GM12878 (cell line): Measurements from ENCODE around the gene LRTM2. TPM values are rescaled to one million over a fixed set of nuclear protein-coding genes. Genes with fewer than 3 reads are reported as not detected.

Experiments used
- ATAC-seq: fragments of 200-7000 bp; cut with Tn5 transposase; 3 replicates; pipeline ENCODE4 v1.9.1; 2020; ENCODE audit warnings: mild to moderate bottlenecking, moderate library complexity
- BruUV-seq: library from RNA; stranded (reverse); fragments of 400-500 nt; replicated peaks from 2 replicates; lab custom pipeline; 2021; lab: Mats Ljungman, UMichigan
- CTCF ChIA-PET: fragments of 300-600 bp; sonication (Branson Sonifier 250); formaldehyde crosslinking; extraction: SDS; loops from one replicate; lab custom pipeline; 2021; ENCODE audit warnings: inconsistent platforms; lab: Yijun Ruan, JAX
- POLR2A ChIA-PET: fragments of 350-600 bp; formaldehyde crosslinking; extraction: SDS; loops from one replicate; lab custom pipeline; 2021; ENCODE audit warnings: inconsistent platforms; lab: Charles Lee
- RAD21 ChIA-PET: fragments of 300-600 bp; sonication (Branson Sonifier 250); formaldehyde crosslinking; loops from one replicate; lab custom pipeline; 2023; ENCODE audit warnings: antibody characterized with exemption; ENCODE audit not compliant: unreplicated experiment; lab: Charles Lee
- SMC1A ChIA-PET: fragments of 300-600 bp; sonication (Branson Sonifier 250); formaldehyde crosslinking; loops from one replicate; lab custom pipeline; 2023; ENCODE audit not compliant: unreplicated experiment, uncharacterized antibody; lab: Charles Lee
- DNase-seq: peaks from one replicate; pipeline ENCODE4 v3.0.0-alpha.2; 2011; ENCODE audit warnings: low read depth, low spot score
- FAIRE-seq: peaks from 3 replicates; lab custom pipeline; 2011; peaks lifted over from hg19 to GRCh38; lab: Jason Lieb, UNC
- H2AFZ ChIP-seq: 2 replicates; pipeline ENCODE4 v1.6.0; 2011; ENCODE audit warnings: low read depth, low read length, control low read depth; ENCODE audit not compliant: control insufficient read depth
- H3K27ac ChIP-seq: 2 replicates; pipeline ENCODE4 v1.5.1; 2011; ENCODE audit warnings: control low read depth; ENCODE audit not compliant: control insufficient read depth, insufficient read depth
- H3K27me3 ChIP-seq, 2 experiments: replicated peaks in 1 of 2; 2 replicates each; pipeline versions ENCODE4 v1.6.0 to v1.6.1; 2011; ENCODE audit warnings: low read length in 1 of 2; ENCODE audit not compliant: control insufficient read depth in 2 of 2, insufficient read depth in 2 of 2
- H3K36me3 ChIP-seq, 2 experiments: 2 replicates each; pipeline ENCODE4 v1.5.1; 2011; ENCODE audit warnings: low read length in 1 of 2; ENCODE audit not compliant: control insufficient read depth in 2 of 2, insufficient read depth in 2 of 2
- H3K4me1 ChIP-seq: 2 replicates; pipeline ENCODE4 v1.6.1; 2011; ENCODE audit warnings: mild to moderate bottlenecking, low read length, moderate library complexity, mixed read lengths; ENCODE audit not compliant: control insufficient read depth, insufficient read depth
- H3K4me2 ChIP-seq: 2 replicates; pipeline ENCODE4 v1.6.0; 2011; ENCODE audit warnings: control low read depth; ENCODE audit not compliant: control insufficient read depth, insufficient read depth
- H3K4me3 ChIP-seq: fragments of 200-600 bp; sonication (generic); 2 replicates; pipeline ENCODE4 v1.5.1; 2016
- H3K79me2 ChIP-seq: 2 replicates; pipeline ENCODE4 v1.6.0; 2011; ENCODE audit warnings: low read length; ENCODE audit not compliant: control insufficient read depth, insufficient read depth
- H3K9ac ChIP-seq: 2 replicates; pipeline ENCODE4 v1.8.0; 2011; ENCODE audit warnings: low read length, control low read depth, mixed read lengths; ENCODE audit not compliant: control insufficient read depth, insufficient read depth
- H3K9me3 ChIP-seq: replicated peaks from 3 replicates; pipeline ENCODE4 v1.5.1; 2011; ENCODE audit warnings: mild to moderate bottlenecking, low read length; ENCODE audit not compliant: control insufficient read depth, insufficient read depth
- H4K20me1 ChIP-seq: 2 replicates; pipeline ENCODE4 v1.6.0; 2011; ENCODE audit not compliant: control insufficient read depth, insufficient read depth
- FOS ChIP-seq: IDR thresholded peaks from 3 replicates; pipeline ENCODE4 v1.6.1; 2011; ENCODE audit warnings: borderline replicate concordance; ENCODE audit not compliant: insufficient read length; ENCODE audit errors: extremely low read depth
- MTA2 ChIP-seq: fragments of 450-650 bp; IDR thresholded peaks from 2 replicates; pipeline ENCODE4 v1.6.1; 2016; ENCODE audit warnings: low read depth, mild to moderate bottlenecking, moderate library complexity
- NBN ChIP-seq: fragments of 450-650 bp; IDR thresholded peaks from 2 replicates; pipeline ENCODE4 v1.6.1; 2016
- NFYB ChIP-seq: IDR thresholded peaks from 2 replicates; pipeline ENCODE4 v1.6.1; 2011; ENCODE audit warnings: low read depth, mild to moderate bottlenecking, low read length, improper control_type of control experiment, moderate library complexity; ENCODE audit not compliant: insufficient read depth
- RAD51 ChIP-seq: fragments of 450-650 bp; IDR thresholded peaks from 2 replicates; pipeline ENCODE4 v1.6.1; 2016; ENCODE audit warnings: moderate library complexity, mild to moderate bottlenecking, inconsistent platforms
- SIN3A ChIP-seq: IDR thresholded peaks from 2 replicates; pipeline ENCODE4 v1.6.1; 2012; ENCODE audit warnings: low read depth, low read length, improper control_type of control experiment
- SMC3 ChIP-seq: IDR thresholded peaks from 2 replicates; pipeline ENCODE4 v1.6.1; 2011; ENCODE audit warnings: low read length, improper control_type of control experiment, borderline replicate concordance
- SP1 ChIP-seq: IDR thresholded peaks from one replicate; pipeline ENCODE4 v1.6.1; 2011; ENCODE audit warnings: low read depth, low read length
- WGBS: methylation state at CpG from one replicate; pipeline ENCODE4 v1.1.6; 2016; ENCODE audit warnings: low lambda C conversion rate; ENCODE audit not compliant: insufficient replicate concordance, insufficient coverage; ENCODE audit errors: missing lambda C conversion rate; 5-methylcytosine and 5-hydroxymethylcytosine counted together
- in situ Hi-C: fragments of 300-500 bp; cut with MboI; formaldehyde crosslinking; loops from 9 replicates; pipeline ENCODE4 v1.14.3; 2018; ENCODE audit warnings: mixed read lengths
- intact Hi-C: fragments of 100-400 bp; cut with micrococcal nuclease; formaldehyde crosslinking; loops from one replicate; pipeline ENCODE4 v1.14.2; 2022; ENCODE audit not compliant: unreplicated experiment
- polyA plus RNA-seq, 11 experiments: library from polyadenylated mRNA; depleted of rRNA in 4 of 11; unstranded in 6 of 11; stranded (reverse) in 5 of 11; fragments of >200 nt; fragmentation: Nextera tagmentation in 4 of 11; fragmentation: Illumina TruSeq in 1 of 11; extraction: Ambion mirVana in 4 of 11; extraction: Trizol in 1 of 11; gene quantifications; 1 replicate in 1 of 11; 2 replicates in 10 of 11; pipeline versions ENCODE4 v1.2.1 to v1.2.3, GENCODE V29; 2011 to 2016; ENCODE audit warnings: inconsistent platforms in 2 of 11, missing spikeins in 2 of 11, low read depth in 1 of 11
- total RNA-seq, 4 experiments: library from RNA; depleted of rRNA in 3 of 4; stranded (reverse); fragments of >200 nt in 3 of 4; fragmentation: Illumina TruSeq in 1 of 4; extraction: Trizol in 1 of 4; gene quantifications; 2 replicates each; pipeline versions ENCODE4 v1.2.1 to v1.2.3, GENCODE V29; 2013 to 2021
- TF ChIP-seq, protein P1 (sequence below): fragments of 450-650 bp; formaldehyde crosslinking; IDR thresholded peaks from 2 replicates; pipeline ENCODE4 v1.4.0; 2022; ENCODE audit warnings: mild to moderate bottlenecking, moderate library complexity
- TF ChIP-seq, protein P2 (sequence below): IDR thresholded peaks from 2 replicates; pipeline ENCODE4 v1.6.1; 2011; ENCODE audit warnings: mild to moderate bottlenecking, low read depth, low read length, moderate library complexity; ENCODE audit not compliant: insufficient replicate concordance

Gene LRTM2
- total and polyA plus RNA-seq, 10 of the 15 experiments (the other 5 are each of a cell fraction or from before 2014, with no cell fraction given): 0.05 TPM; not detected in 9

DNA sequence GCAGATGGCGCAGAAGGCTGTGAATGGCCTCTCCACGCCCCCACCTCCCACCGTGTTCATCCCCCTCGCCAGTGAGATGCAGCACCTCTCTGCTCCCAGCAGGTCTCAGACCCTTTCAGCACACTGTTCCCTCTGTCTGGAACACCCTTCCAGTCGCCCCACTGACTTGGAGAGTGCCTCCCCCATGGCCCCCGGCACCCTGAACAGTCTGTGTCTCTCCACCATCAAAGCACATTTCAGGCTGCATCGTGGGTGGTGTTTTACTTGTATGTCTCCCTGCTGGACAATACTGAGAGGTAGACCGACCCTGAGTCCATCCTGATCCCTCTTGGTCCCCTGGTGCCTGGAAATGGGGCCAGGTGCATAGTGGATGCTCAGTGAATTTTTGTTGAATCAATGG lies 63.1 kb downstream of the LRTM2 start:
- Histone ChIP-seq H3K9me3 (no peaks in the 10 kb centered on the region), H3K4me2 (no peak overlapping the region), H3K4me3 (no peak overlapping the region), H3K36me3 (no peaks in the 10 kb centered on the region), H3K27ac (no peak overlapping the region), H4K20me1 (no peaks in the 10 kb centered on the region), H3K27me3 (no peaks in the 10 kb centered on the region; a peak in 3 of 4 replicates), H3K79me2 (no peaks in the 10 kb centered on the region), H2AFZ (no peak overlapping the region), H3K4me1 (no peaks in the 10 kb centered on the region), H3K9ac (no peak overlapping the region)
- 13% methylated on average over 8 of the region's 8 CpGs for WGBS
- ChIA-PET CTCF (no interaction called here), SMC1A (no interaction called here), RAD21 (no interaction called here), POLR2A (no interaction called here)
- no peak for FAIRE-seq
- in situ Hi-C loops: no loop called here
- TF ChIP-seq RAD51 (no peak), SP1 (no peak), SMC3 (no peak), MTA2 (no peak)
- TF ChIP-seq, protein P1, sequence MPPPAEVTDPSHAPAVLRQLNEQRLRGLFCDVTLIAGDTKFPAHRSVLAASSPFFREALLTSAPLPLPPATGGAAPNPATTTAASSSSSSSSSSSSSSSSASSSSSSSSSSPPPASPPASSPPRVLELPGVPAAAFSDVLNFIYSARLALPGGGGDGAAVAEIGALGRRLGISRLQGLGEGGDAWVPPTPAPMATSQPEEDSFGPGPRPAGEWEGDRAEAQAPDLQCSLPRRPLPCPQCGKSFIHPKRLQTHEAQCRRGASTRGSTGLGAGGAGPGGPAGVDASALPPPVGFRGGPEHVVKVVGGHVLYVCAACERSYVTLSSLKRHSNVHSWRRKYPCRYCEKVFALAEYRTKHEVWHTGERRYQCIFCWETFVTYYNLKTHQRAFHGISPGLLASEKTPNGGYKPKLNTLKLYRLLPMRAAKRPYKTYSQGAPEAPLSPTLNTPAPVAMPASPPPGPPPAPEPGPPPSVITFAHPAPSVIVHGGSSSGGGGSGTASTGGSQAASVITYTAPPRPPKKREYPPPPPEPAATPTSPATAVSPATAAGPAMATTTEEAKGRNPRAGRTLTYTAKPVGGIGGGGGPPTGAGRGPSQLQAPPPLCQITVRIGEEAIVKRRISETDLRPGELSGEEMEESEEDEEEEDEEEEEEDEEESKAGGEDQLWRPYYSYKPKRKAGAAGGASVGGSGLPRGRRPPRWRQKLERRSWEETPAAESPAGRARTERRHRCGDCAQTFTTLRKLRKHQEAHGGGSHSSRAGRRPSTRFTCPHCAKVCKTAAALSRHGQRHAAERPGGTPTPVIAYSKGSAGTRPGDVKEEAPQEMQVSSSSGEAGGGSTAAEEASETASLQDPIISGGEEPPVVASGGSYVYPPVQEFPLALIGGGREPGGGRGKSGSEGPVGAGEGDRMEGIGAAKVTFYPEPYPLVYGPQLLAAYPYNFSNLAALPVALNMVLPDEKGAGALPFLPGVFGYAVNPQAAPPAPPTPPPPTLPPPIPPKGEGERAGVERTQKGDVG (CRISPR knock-in tag): no peak
- no TSS peak for BruUV-seq
- intact Hi-C loops: no loop called here
- no peak for DNase-seq
- no peak for ATAC-seq

DNA sequence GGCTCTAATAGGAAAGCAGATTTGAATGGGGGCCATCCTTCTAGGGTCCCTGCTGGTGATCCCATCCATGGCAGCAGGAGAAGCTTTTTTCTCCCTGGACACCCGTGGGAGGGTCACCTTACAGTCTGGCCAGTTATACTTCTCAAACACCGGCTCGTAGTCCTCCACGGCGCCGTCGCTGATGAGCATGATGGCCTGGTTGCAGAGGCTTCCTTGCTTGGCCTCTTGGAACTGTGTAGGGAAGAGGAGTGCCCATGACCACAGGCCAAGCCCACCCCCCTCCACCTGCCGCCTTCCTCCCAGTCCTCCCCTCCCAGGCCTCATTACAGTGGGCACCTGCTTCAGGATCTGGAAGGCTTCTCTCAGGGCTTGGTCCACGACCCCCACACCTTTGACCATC lies 64.3 kb downstream of the LRTM2 start:
- no peak overlapping the region for H3K4me2 ChIP-seq
- no peak for ATAC-seq
- H3K79me2 ChIP-seq: no peaks in the 10 kb centered on the region
- 58% methylated on average over 8 of the region's 9 CpGs for WGBS
- no peaks in the 10 kb centered on the region for H3K9me3 ChIP-seq
- intact Hi-C loops: no loop called here
- H2AFZ ChIP-seq: no peak overlapping the region
- H3K27ac ChIP-seq: no peak overlapping the region
- RAD21 ChIA-PET: no interaction called here
- CTCF ChIA-PET: no interaction called here
- POLR2A ChIA-PET: no interaction called here
- no peak for FAIRE-seq
- H3K4me1 ChIP-seq: no peaks in the 10 kb centered on the region
- H3K36me3 ChIP-seq: no peaks in the 10 kb centered on the region
- in situ Hi-C loops: no loop called here
- no peaks in the 10 kb centered on the region for H4K20me1 ChIP-seq
- DNase-seq: no peak
- no TSS peak for BruUV-seq
- SMC1A ChIA-PET: no interaction called here
- no peaks in the 10 kb centered on the region; a peak in 3 of 4 replicates for H3K27me3 ChIP-seq
- H3K9ac ChIP-seq: no peak overlapping the region
- no peak overlapping the region for H3K4me3 ChIP-seq
- TF ChIP-seq FOS: no peak
- TF ChIP-seq NFYB: no peak
- no peak for TF ChIP-seq SIN3A
- no peak for TF ChIP-seq NBN
- TF ChIP-seq, protein P2, sequence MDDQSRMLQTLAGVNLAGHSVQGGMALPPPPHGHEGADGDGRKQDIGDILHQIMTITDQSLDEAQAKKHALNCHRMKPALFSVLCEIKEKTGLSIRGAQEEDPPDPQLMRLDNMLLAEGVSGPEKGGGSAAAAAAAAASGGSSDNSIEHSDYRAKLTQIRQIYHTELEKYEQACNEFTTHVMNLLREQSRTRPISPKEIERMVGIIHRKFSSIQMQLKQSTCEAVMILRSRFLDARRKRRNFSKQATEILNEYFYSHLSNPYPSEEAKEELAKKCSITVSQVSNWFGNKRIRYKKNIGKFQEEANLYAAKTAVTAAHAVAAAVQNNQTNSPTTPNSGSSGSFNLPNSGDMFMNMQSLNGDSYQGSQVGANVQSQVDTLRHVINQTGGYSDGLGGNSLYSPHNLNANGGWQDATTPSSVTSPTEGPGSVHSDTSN: no peak
